Lung microvascular endothelial cell (primary cell): Measurements from ENCODE around the gene ZW10. TPM values are rescaled to one million over a fixed set of nuclear protein-coding genes. Genes with fewer than 3 reads are reported as not detected.
A peak's percentile ranks its signal among the peaks of the same experiment; 100 is the strongest.
"Not testable (repeated sequence)": the region's sequence is repeated elsewhere in the genome, so short reads cannot be mapped to it uniquely, and the experiment has no call there.

Experiments used
- DNase-seq, 2 donors: peaks; one replicate each; pipeline versions ENCODE4 v3.0.0 to v3.0.0-alpha.2; 2010; ENCODE audit warnings: low read depth in 2 of 2
- total RNA-seq: library from RNA; depleted of rRNA; stranded (reverse); fragments of >200 nt; gene quantifications from 2 replicates; pipeline ENCODE4 v1.2.1, GENCODE V29; 2014

Gene ZW10
- total RNA-seq, 1 donor from 2014 or later = 12.5 TPM

GRCh38 chr11:113752932-113753331, 20.6 kb downstream of the ZW10 start:
- no peak for DNase-seq

- no peak for DNase-seq
Measured at GRCh38 chr11:113736323-113736722, 37.2 kb downstream of the ZW10 start.

DNA sequence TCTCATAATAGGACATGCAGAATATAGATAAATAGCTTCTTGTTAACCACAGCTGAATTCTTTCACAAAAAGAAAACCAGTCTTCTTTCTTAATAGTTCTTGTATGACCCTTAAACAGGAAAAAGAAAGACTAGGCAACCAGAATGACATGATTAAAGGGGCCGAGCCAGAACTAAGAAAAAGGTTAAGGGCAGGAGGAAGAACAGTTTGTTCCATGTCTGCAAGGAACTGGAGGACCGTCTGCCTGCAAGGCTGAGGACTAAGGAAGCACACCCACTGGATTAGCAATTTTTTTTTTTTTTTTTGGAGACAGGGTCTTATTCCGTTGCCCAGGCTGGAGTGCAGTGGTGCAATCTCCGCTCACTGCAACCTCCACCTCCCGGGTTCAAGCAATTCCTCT, 41.4 kb downstream of the ZW10 start:
- no peak for DNase-seq

- DNase-seq = peak; percentile 33 to 60
Measured at GRCh38 chr11:113730887-113731726, 42.4 kb downstream of the ZW10 start.

DNA sequence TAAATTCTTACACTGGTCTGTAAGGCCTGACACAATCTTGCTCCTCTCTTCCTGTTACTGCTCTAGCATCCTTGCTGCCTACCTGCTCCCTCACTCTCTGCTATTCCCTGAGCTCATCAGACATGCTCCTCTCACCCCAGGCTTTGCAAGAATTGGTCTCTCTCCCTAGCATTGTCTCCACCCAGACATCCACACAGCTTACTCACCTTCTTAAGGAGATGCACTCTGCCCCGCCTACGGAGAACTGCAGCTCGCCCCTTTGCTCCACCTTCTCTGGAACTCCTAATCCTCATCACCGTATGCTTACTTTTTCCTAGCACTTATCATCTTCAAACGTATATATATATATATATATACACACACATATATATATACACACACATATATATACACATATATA, 44.0 kb downstream of the ZW10 start:
- DNase-seq = no peak

DNA sequence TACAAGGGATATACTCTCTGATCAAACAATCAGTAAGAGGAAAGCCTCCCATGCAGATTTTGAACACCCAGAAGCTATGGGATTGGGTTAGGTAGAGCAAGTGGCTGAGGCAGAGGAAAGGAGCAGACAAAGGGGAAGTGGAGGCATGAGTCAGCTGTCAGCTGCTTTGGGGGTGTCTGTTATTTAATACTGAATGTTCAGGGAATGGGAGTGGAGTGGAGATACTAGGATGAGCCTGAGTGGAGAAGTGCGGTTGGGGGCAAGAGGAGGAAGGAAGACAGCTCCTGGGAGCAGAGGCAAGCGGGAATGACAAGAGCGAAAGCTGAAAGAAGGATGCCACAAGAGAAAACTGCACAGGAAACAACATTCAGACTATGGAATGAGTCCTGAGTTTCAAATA, 44.7 kb downstream of the ZW10 start:
- peak in 1 of 2 donors; percentile 27 for DNase-seq

DNA sequence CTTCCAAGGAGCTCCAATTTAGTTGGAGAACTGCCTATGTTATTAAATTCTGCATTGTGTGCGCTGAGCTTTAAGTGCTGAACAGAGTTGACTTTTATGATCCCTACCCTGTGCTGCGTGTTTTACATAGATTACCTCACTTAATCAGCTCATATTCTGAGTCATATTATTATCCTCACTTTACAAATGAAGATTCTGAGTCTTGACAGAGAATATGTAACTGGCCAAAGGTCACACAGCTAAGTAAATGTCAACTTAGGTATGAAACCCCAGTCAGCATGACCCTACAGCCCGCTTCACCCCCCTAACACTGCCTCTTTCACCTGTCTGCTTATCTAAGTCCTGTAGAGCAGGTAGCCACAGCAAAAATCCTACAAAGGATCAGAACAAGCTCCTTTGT, 47.6 kb downstream of the ZW10 start:
- DNase-seq = no peak

DNA sequence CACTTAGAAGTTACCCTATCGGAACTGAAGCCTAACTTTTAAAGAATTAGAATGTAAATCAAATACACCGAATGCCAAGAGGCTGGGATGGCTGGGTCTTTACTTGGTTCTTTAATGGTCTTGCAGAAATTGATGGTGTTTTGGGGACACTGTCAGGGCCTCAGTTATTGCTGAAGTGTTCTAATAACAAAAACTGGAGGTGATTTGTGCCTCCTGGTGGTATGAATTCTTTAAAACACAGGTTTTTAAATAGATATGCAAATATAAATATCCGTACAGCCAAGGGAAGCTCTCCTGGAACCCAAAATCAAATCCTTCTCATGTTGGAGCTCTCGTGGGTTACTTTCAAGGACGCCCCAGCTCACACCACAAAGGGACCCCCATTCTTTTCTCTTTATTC, 48.1 kb downstream of the ZW10 start:
- DNase-seq = no peak

DNA sequence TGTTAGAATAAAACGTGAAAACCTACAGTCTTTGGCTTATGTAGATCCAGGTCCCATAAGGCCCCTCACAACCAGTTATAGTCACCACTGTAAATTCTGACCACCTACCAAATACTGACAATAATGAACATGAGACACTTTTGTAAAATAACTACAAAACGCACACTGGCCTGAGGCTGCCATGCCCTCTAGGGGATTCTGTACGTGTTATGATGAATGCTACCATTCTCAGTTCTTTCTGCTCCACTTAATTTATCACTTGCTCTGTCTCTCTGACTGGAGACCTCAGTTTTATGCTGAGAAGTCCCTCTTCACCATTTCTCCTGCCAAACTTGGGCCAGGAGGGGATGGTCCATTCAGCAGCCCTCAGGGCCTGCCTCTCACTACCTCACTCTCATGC, 48.7 kb downstream of the ZW10 start:
- DNase-seq = no peak

DNA sequence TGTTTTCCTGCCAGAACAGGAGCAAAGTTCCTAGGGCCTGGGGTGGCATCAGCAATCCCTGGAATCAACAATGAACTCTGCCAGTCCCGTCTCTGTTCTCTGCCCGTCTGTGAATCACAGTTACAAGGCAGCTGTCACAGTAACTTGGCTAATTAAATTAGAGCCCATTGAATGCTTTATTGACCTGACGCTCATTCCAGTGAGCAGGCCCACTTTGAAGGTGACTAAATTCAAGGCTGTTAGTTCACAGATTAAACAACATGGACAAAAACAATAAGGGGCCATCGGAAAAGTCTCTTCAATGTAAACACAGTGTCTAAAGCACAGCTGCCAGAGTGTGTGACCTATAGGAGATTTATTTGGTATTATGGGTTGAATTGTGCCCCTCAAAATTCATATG, 49.7 kb downstream of the ZW10 start:
- no peak for DNase-seq

GRCh38 chr11:113722934-113723333, 50.6 kb downstream of the ZW10 start:
- DNase-seq = no peak

DNA sequence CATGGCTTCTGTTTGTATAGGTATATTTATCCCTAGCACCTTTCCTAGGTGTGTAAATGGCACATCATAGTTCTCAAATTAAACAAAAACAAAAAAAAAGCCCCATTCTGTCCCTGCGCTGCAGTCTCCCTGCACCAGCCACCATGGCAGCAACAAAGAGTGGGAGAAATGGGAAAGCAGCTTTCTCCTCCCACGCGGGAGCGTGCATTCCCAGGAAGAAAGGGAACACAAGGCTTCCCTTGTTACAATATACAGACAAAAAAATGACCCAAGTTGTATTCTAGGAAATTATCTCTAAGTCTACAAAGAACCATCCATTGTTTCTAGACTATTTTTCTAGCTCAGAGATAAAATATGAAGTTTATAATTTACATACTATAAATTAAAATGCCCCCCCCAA, 51.3 kb downstream of the ZW10 start:
- no peak for DNase-seq

GRCh38 chr11:113721462-113722066, 51.9 kb downstream of the ZW10 start:
- peak in 1 of 2 donors; percentile 5 for DNase-seq

GRCh38 chr11:113720478-113720877, 53.0 kb downstream of the ZW10 start:
- DNase-seq = not testable (repeated sequence)

DNA sequence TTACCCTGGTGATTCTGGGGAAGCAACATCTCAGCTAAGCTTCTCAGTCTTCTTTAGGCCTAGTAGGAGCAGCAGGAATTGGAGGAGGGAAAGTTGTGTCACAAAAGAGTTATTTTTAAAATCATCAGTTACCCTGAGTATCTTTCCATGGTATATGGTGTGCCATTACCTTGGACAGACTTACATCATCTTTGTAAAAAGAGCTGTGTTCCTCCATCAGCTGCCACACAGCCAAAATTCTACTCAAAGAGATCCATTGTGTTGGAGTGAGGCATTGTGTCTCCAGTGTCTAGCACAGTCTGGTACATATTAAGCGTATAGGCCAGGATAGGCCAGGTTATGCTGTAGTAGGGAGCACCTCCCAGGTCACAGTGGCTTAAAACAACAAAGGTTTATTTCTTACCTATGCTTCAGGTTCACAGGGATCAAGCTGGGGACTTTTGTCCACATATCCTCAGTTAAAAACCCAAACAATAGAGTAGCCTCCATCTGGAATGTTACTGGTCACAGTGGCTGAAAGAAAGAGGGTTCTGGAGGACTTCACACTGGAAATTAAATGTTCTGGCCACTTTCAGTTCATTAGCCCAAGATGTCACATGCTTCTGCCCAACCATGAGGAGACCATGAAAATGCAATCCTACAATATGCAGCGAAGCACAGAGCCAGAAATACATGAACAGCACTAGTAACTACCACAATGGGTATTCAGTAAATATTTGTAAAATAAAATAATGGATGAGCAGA, 57.4 kb downstream of the ZW10 start:
- DNase-seq = no peak

DNA sequence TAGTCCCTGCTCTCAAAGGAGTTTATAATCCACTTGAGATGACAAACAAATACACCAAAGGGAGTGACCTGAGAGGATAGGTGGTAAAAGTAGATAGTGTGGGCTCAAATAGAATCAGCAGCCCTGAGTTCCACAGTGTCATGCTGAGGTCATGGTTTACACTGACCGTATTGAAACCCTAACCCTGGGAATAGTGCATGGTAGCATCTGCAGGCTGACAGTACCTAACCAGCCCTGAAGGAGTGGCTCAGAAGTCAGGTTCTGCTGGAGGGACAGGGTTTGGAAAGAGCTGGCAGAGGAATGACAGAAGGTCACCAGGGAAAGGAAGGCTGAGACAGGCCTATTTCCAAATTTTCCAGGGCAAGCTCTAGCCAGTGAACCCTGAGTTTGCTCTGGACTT, 58.2 kb downstream of the ZW10 start:
- no peak for DNase-seq

DNA sequence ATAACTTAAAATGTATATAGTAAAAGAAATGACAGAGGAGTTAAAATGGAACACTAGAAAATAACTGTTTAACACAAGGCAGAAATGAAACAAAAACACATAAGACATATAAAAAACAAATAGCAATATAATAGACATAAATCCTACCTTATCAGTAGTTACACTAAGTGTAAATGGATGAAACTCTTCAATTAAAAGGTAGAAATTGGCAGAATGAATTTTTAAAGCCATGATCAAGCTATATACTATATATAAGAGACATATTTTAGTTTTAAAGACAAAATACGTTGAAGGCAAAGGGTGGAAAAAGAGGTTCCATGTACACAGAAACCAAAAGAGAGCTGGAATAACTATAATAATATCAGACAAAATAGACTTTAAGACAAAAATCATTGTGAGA, 62.5 kb downstream of the ZW10 start:
- DNase-seq = no peak

- DNase-seq = no peak
Measured at GRCh38 chr11:113705871-113706655, 67.4 kb downstream of the ZW10 start, which contains the start of gene TMPRSS5. TSS of gene TMPRSS5 (minus strand) at chr11:113706308. CDS start at chr11:113706224, 84 bp downstream.

DNA sequence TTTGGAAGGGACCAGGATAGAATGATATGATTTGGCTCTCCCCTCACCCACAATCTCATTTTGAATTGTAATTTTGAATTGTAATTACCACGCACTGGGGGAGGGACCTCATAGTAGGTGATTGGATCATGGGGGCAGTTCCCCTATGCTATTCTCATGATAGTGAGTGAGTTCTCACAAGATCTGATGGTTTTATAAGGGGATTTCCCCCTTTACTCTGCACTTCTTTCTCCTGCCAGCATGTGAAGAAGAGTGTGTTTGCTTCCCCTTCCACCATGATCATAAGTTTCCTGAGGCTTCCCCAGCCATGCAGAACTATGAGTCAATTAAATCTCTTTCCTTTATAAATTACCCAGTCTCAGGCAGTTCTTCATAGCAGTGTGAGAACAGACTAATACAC, 69.9 kb downstream of the ZW10 start:
- not testable (repeated sequence) for DNase-seq

GRCh38 chr11:113701491-113701890, 72.0 kb downstream of the ZW10 start:
- no peak for DNase-seq

DNA sequence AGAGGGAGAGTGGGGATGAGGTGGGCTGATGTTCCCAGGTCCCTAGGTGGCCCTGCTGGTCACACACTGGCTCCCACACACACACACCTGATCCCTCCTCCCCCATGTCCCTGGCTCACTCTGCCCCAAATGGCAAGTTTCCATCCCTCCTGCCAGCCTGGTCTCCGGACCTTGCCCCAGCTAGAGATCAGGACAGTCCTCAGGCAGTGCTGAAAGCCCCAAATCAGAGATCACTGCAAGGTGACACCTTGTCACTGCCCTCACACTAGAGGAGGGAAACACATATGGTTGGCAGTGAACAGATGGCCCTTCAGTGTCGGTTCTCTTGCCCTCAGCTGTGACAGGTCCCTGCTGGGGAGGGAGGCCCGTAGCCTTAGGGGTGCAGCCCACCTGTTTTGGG, 75.0 kb downstream of the ZW10 start:
- DNase-seq = no peak
